Mucosa of rectum (tissue), 2 donors: ENCODE measurements around the gene NPHP4.

Source experiments
- H3K27ac ChIP-seq, 2 donors: one replicate each; pipeline ENCODE4 v1.7.0; 2013; ENCODE audit warnings: inconsistent platforms in 2 of 2, low read depth in 2 of 2, low read length in 2 of 2
- H3K27me3 ChIP-seq, 2 donors: one replicate each; pipeline ENCODE4 v1.7.0; 2013; ENCODE audit warnings: low read length in 2 of 2; ENCODE audit not compliant: control insufficient read depth in 2 of 2, insufficient read depth in 2 of 2
- H3K36me3 ChIP-seq, 2 donors: one replicate each; pipeline ENCODE4 v1.7.0; 2013; ENCODE audit warnings: low read length in 2 of 2; ENCODE audit not compliant: control insufficient read depth in 2 of 2, insufficient read depth in 2 of 2
- H3K4me1 ChIP-seq, 2 donors: one replicate each; pipeline ENCODE4 v1.7.0; 2013; ENCODE audit warnings: low read length in 2 of 2, mild to moderate bottlenecking in 1 of 2; ENCODE audit not compliant: control insufficient read depth in 2 of 2, insufficient read depth in 2 of 2
- H3K4me3 ChIP-seq, 2 donors: one replicate each; pipeline ENCODE4 v1.7.0; 2013; ENCODE audit warnings: low read length in 2 of 2
- H3K9ac ChIP-seq, 2 donors: one replicate each; pipeline ENCODE4 v1.7.0; 2013; ENCODE audit warnings: low read length in 2 of 2, low read depth in 1 of 2, mild to moderate bottlenecking in 1 of 2
- H3K9me3 ChIP-seq, 2 donors: one replicate each; pipeline ENCODE4 v1.7.0; 2013; ENCODE audit warnings: low read length in 2 of 2; ENCODE audit not compliant: control insufficient read depth in 2 of 2
- donor health status: healthy.
- donor health status: Normal muscosa, but diverticular disease.

The NPHP4 gene

DNA sequence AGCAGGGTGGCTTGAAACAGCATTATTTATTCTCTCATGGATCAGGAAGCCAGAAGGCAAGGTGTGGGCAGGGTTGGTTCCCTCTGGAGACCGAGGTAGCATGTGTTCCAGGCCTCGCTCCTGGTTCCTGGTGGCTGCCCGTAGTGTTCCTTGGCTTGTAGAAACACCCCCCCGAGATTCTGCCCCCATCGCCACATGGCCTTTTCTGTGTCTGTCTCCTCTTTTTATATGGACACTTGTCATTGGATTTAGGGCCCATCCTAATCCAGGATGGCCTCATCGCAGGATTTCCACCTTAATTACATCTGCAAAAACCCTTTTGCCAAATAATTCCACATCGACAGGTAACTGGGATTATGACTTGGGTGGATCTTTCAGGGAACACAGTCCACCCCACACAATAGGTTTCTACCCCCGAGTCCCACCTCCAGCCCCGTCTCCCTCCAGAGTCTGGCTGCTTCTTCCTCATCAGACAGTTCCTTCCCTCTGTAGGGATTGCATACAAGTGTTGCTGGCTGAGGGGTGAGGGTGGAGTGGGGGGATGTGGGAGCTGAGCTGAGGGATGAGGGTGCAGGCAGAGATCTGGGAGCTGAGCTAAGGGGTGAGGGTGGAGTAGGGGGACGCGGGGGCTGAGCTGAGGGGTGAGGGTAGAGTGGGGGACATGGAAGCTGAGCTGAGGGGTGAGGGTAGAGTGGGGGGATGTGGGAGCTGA lies 12.3 kb upstream of the NPHP4 start:
- Histone ChIP-seq H3K9me3 (no peaks in the 10 kb centered on the region), H3K27ac (no peak overlapping the region), H3K27me3 (no peaks in the 10 kb centered on the region), H3K4me1 (no peaks in the 10 kb centered on the region), H3K9ac (no peak overlapping the region), H3K36me3 (no peaks in the 10 kb centered on the region), H3K4me3 (no peak overlapping the region)

DNA sequence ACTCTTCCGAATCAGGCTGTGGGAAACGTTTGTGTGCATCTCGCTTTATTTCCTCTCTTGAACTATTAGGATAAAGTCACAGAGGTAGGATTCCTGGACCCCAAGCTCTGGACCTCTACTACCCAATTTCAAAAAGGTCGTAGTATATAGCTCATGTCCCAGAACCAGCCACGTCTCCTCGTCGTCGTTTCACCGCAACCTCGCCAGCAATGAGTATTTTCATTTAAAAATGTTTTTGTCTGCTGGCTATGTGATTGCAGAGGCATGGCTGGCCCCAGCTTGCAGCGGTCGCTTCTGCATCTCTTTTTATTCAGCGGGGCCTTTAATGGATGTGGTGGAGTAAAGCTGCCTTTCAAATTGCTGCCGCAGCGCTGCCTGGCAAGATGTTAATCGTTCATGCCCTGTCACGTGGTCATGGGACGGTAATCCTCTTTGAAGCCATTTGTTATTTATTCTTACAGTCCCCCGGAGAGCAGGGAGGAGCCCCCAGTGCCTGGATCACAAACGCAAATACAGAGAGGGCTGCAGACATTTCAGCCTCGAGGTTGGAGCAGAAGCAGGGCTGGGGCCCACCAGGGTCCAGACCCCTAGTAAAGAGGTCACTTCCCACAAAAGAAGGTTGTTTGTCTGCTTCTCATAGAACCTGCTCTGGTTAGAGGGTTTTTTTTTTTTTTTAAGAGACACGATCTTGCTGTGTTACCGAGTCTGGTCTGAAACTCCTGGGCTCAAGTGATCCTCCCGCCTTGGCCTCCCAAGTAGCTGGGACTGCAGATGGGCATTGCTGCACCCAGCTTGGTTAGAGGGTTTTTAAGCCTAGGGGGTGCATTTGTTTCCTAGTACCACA lies 11.6 kb upstream of the NPHP4 start:
- H3K27me3 ChIP-seq: no peaks in the 10 kb centered on the region
- H3K9ac ChIP-seq: no peak overlapping the region
- H3K4me1 ChIP-seq: no peaks in the 10 kb centered on the region
- no peaks in the 10 kb centered on the region for H3K36me3 ChIP-seq
- no peak overlapping the region for H3K4me3 ChIP-seq
- H3K27ac ChIP-seq: no peak overlapping the region
- H3K9me3 ChIP-seq: no peaks in the 10 kb centered on the region

- H3K4me1 ChIP-seq: no peaks in the 10 kb centered on the region
- no peaks in the 10 kb centered on the region for H3K27me3 ChIP-seq
- no peak overlapping the region for H3K9ac ChIP-seq
- H3K9me3 ChIP-seq: no peaks in the 10 kb centered on the region
- no peak overlapping the region for H3K4me3 ChIP-seq
- no peak overlapping the region for H3K27ac ChIP-seq
- no peaks in the 10 kb centered on the region for H3K36me3 ChIP-seq
These were observed 10.7 kb upstream of the NPHP4 start for GRCh38 chr1:6002714-6003501.

DNA sequence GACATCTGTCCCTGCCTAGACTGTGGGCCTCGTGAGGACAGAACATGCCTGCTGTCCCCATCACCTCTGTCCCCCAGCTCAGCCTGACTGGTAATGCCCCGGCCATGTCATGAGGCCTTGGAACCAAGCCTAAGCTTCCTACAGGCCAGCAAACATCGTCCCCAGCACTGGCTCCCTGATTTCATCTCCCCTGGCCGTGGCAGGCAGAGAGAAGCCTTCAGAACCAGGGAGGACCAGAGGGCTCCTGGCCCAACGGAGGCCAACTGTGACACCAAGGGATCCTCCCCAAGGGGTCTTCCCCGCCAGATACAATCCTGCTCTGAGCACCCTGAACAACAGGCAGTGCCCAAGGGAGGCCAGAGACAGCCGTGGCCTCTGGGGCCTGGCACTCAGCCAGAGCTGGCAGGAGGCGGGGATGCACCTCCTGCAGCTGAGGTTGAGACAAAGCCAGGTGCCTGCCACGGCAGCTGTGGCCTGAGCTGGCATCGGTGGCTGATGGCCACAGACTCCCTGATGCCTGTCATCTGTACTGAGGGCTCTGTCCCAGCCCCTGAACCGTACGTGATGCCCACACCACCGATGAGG lies 9.9 kb upstream of the NPHP4 start:
- Histone ChIP-seq H3K4me3 (no peak overlapping the region), H3K27ac (no peak overlapping the region), H3K4me1 (no peaks in the 10 kb centered on the region), H3K9ac (no peak overlapping the region), H3K36me3 (no peaks in the 10 kb centered on the region), H3K27me3 (no peaks in the 10 kb centered on the region), H3K9me3 (no peaks in the 10 kb centered on the region)

GRCh38 chr1:6000444-6001288 lies 8.4 kb upstream of the NPHP4 start:
- Histone ChIP-seq H3K9me3 (no peaks in the 10 kb centered on the region), H3K36me3 (no peaks in the 10 kb centered on the region), H3K4me3 (no peak overlapping the region), H3K27me3 (no peaks in the 10 kb centered on the region), H3K27ac (no peak overlapping the region), H3K4me1 (no peaks in the 10 kb centered on the region), H3K9ac (no peak overlapping the region)

- no peaks in the 10 kb centered on the region for H3K36me3 ChIP-seq
- no peak overlapping the region for H3K9ac ChIP-seq
- H3K27ac ChIP-seq: no peak overlapping the region
- H3K4me1 ChIP-seq: no peaks in the 10 kb centered on the region
- no peaks in the 10 kb centered on the region for H3K27me3 ChIP-seq
- no peak overlapping the region for H3K4me3 ChIP-seq
- no peaks in the 10 kb centered on the region for H3K9me3 ChIP-seq
These were observed 7.7 kb upstream of the NPHP4 start for GRCh38 chr1:5999711-6000443.

DNA sequence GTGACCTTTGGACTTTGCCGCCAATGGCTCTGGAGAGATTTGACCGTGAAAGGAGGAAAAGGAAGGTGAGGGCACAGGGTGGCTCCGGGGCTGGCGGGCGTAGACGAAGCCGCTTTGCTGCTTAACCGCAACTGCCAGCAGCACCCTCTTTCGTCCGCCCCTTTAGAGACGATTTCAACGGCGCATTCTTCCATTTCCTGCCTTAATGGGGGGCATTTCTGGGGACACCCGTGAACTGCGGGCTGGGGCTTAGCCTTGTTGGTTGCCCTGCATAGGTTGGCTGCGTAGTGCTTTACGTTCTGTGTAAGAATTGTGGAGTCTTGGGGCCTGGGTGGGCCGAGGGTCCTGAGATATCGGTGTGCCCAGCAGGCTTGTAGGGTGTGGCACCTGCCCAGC lies 6.7 kb upstream of the NPHP4 start:
- H3K4me3 ChIP-seq: no peak overlapping the region
- H3K36me3 ChIP-seq: no peaks in the 10 kb centered on the region
- H3K9me3 ChIP-seq: no peaks in the 10 kb centered on the region
- H3K9ac ChIP-seq: no peak overlapping the region
- H3K27ac ChIP-seq: no peak overlapping the region
- H3K4me1 ChIP-seq: peaks cover 0 to 5% of the 10 kb centered on the region in 2 donors
- H3K27me3 ChIP-seq: no peaks in the 10 kb centered on the region

GRCh38 chr1:5998051-5998905 lies 6.1 kb upstream of the NPHP4 start:
- Histone ChIP-seq H3K4me1 (peaks cover 0 to 9% of the 10 kb centered on the region in 2 donors), H3K4me3 (no peak overlapping the region), H3K27me3 (peaks cover under 1 to 6% of the 10 kb centered on the region in 2 donors), H3K9me3 (no peaks in the 10 kb centered on the region), H3K9ac (no peak overlapping the region), H3K36me3 (no peaks in the 10 kb centered on the region), H3K27ac (no peak overlapping the region)
